Muscle layer of duodenum (tissue), 2 donors: ENCODE measurements around the gene HASPIN.

Experiments
- H3K27ac ChIP-seq: one replicate; pipeline ENCODE4 v1.7.0; 2013; ENCODE audit warnings: mild to moderate bottlenecking, low read length
- H3K27me3 ChIP-seq: one replicate; pipeline ENCODE4 v1.7.0; 2013; ENCODE audit warnings: low read depth, mild to moderate bottlenecking, control low read depth, low read length
- H3K36me3 ChIP-seq, 2 donors: one replicate each; pipeline ENCODE4 v1.7.0; 2013; ENCODE audit warnings: low read length in 2 of 2, control low read depth in 1 of 2, mild to moderate bottlenecking in 1 of 2; ENCODE audit not compliant: insufficient read depth in 2 of 2, control insufficient read depth in 1 of 2
- H3K4me1 ChIP-seq, 2 donors: one replicate each; pipeline ENCODE4 v1.7.0; 2013; ENCODE audit warnings: low read length in 2 of 2, mild to moderate bottlenecking in 2 of 2, control low read depth in 1 of 2, moderate library complexity in 1 of 2; ENCODE audit not compliant: insufficient read depth in 2 of 2, control insufficient read depth in 1 of 2
- H3K4me3 ChIP-seq, 2 donors: one replicate each; pipeline ENCODE4 v1.7.0; 2013; ENCODE audit warnings: low read length in 2 of 2, low read depth in 1 of 2, mild to moderate bottlenecking in 1 of 2
- H3K9me3 ChIP-seq, 2 donors: one replicate each; pipeline ENCODE4 v1.7.0; 2013; ENCODE audit warnings: low read length in 2 of 2, control low read depth in 1 of 2, mild to moderate bottlenecking in 1 of 2; ENCODE audit not compliant: control insufficient read depth in 1 of 2
- donor health status: healthy.

HASPIN gene

GRCh38 chr17:3688852-3689261 lies 34.8 kb upstream of the HASPIN start:
- Histone ChIP-seq H3K4me1 (no peaks in the 10 kb centered on the region), H3K27me3 (no peaks in the 10 kb centered on the region), H3K9me3 (no peaks in the 10 kb centered on the region), H3K27ac (no peak overlapping the region), H3K36me3 (no peaks in the 10 kb centered on the region), H3K4me3 (no peak overlapping the region)

- no peaks in the 10 kb centered on the region for H3K9me3 ChIP-seq
- H3K27me3 ChIP-seq: peaks cover under 1% of the 10 kb centered on the region
- H3K27ac ChIP-seq: no peak overlapping the region
- no peaks in the 10 kb centered on the region for H3K36me3 ChIP-seq
- H3K4me3 ChIP-seq: no peak overlapping the region
- no peaks in the 10 kb centered on the region for H3K4me1 ChIP-seq
Observed at GRCh38 chr17:3689262-3690093, 34.2 kb upstream of the HASPIN start.

- H3K36me3 ChIP-seq: no peaks in the 10 kb centered on the region
- no peak overlapping the region for H3K4me3 ChIP-seq
- peaks cover 7% of the 10 kb centered on the region for H3K27me3 ChIP-seq
Observed at GRCh38 chr17:3690094-3690715, 33.5 kb upstream of the HASPIN start.

GRCh38 chr17:3691617-3692067 lies 32.1 kb upstream of the HASPIN start:
- Histone ChIP-seq H3K4me3 (no peak overlapping the region), H3K9me3 (no peaks in the 10 kb centered on the region), H3K27ac (no peak overlapping the region), H3K36me3 (no peaks in the 10 kb centered on the region), H3K27me3 (peaks cover 12% of the 10 kb centered on the region), H3K4me1 (peaks cover 0 to 14% of the 10 kb centered on the region in 2 donors)

More at GRCh38 chr17:3690094-3690715, 33.5 kb upstream of the HASPIN start:
- Histone ChIP-seq H3K27ac (no peak overlapping the region), H3K4me1 (peaks cover 0 to 7% of the 10 kb centered on the region in 2 donors), H3K9me3 (no peaks in the 10 kb centered on the region)

- H3K36me3 ChIP-seq: no peaks in the 10 kb centered on the region
- peaks cover 0 to 14% of the 10 kb centered on the region in 2 donors for H3K4me1 ChIP-seq
- H3K4me3 ChIP-seq: no peak overlapping the region
- H3K27me3 ChIP-seq: peaks cover 14% of the 10 kb centered on the region
- no peak overlapping the region for H3K27ac ChIP-seq
- H3K9me3 ChIP-seq: no peaks in the 10 kb centered on the region
Observed at GRCh38 chr17:3692346-3692745, 31.4 kb upstream of the HASPIN start.

GRCh38 chr17:3693141-3693540 lies 30.6 kb upstream of the HASPIN start:
- no peak overlapping the region for H3K4me3 ChIP-seq
- peaks cover 16% of the 10 kb centered on the region for H3K27me3 ChIP-seq
- peaks cover 0 to 7% of the 10 kb centered on the region in 2 donors for H3K9me3 ChIP-seq
- peaks cover 0 to 14% of the 10 kb centered on the region in 2 donors for H3K4me1 ChIP-seq
- H3K36me3 ChIP-seq: no peaks in the 10 kb centered on the region
- H3K27ac ChIP-seq: no peak overlapping the region

GRCh38 chr17:3693829-3694231 lies 29.9 kb upstream of the HASPIN start:
- peaks cover 0 to 12% of the 10 kb centered on the region in 2 donors for H3K9me3 ChIP-seq
- no peak overlapping the region for H3K4me3 ChIP-seq
- no peaks in the 10 kb centered on the region for H3K36me3 ChIP-seq
- peaks cover 0 to 14% of the 10 kb centered on the region in 2 donors for H3K4me1 ChIP-seq
- no peak overlapping the region for H3K27ac ChIP-seq
- peaks cover 16% of the 10 kb centered on the region for H3K27me3 ChIP-seq

GRCh38 chr17:3695129-3695722 lies 28.5 kb upstream of the HASPIN start:
- H3K36me3 ChIP-seq: no peaks in the 10 kb centered on the region
- peaks cover 0 to 12% of the 10 kb centered on the region in 2 donors for H3K9me3 ChIP-seq
- H3K27ac ChIP-seq: no peak overlapping the region
- peaks cover 16% of the 10 kb centered on the region for H3K27me3 ChIP-seq
- peaks cover 0 to 14% of the 10 kb centered on the region in 2 donors for H3K4me1 ChIP-seq
- H3K4me3 ChIP-seq: peak overlapping the region; percentile 21 to 66

- H3K4me3 ChIP-seq: peak within 1 kb of the TSS; percentile 21 to 66
- no peaks in the 10 kb centered on the region for H3K36me3 ChIP-seq
- peaks cover 0 to 12% of the 10 kb centered on the region in 2 donors for H3K9me3 ChIP-seq
- no peak within 1 kb of the TSS for H3K27ac ChIP-seq
- H3K4me1 ChIP-seq: peaks cover 0 to 14% of the 10 kb centered on the region in 2 donors
- peaks cover 16% of the 10 kb centered on the region for H3K27me3 ChIP-seq
Observed at GRCh38 chr17:3695723-3696411, 27.8 kb upstream of the HASPIN start, which contains the start of gene P2RX5. Gene P2RX5 (minus strand): TSS chr17:3696155. CDS start chr17:3696005, 150 bp downstream.

- Histone ChIP-seq H3K27me3 (peaks cover 16% of the 10 kb centered on the region), H3K36me3 (no peaks in the 10 kb centered on the region), H3K9me3 (peaks cover 0 to 12% of the 10 kb centered on the region in 2 donors), H3K27ac (no peak overlapping the region), H3K4me1 (peaks cover 0 to 14% of the 10 kb centered on the region in 2 donors), H3K4me3 (no peak overlapping the region)
Observed at GRCh38 chr17:3697103-3697476, 26.6 kb upstream of the HASPIN start.

GRCh38 chr17:3698139-3698538 lies 25.6 kb upstream of the HASPIN start:
- no peak overlapping the region for H3K27ac ChIP-seq
- H3K27me3 ChIP-seq: peaks cover 16% of the 10 kb centered on the region
- H3K36me3 ChIP-seq: no peaks in the 10 kb centered on the region

More at GRCh38 chr17:3698139-3698538, 25.6 kb upstream of the HASPIN start:
- H3K9me3 ChIP-seq: peaks cover 0 to 12% of the 10 kb centered on the region in 2 donors
- H3K4me1 ChIP-seq: peaks cover 0 to 14% of the 10 kb centered on the region in 2 donors
- H3K4me3 ChIP-seq: no peak overlapping the region
